Ishikawa (cell line): ENCODE results near the gene GDF10.

Experiments used
- CEBPB ChIP-seq: IDR thresholded peaks from 2 replicates; pipeline ENCODE4 v1.6.1; 2012
- CREB1 ChIP-seq: IDR thresholded peaks from 2 replicates; pipeline ENCODE4 v1.6.1; 2012; ENCODE audit warnings: low read depth
- EGR1 ChIP-seq: IDR thresholded peaks from 2 replicates; pipeline ENCODE4 v1.6.1; 2012
- EP300 ChIP-seq: IDR thresholded peaks from 2 replicates; pipeline ENCODE4 v1.6.1; 2012; ENCODE audit warnings: borderline replicate concordance
- FOXM1 ChIP-seq: IDR thresholded peaks from 2 replicates; pipeline ENCODE4 v1.6.1; 2012; ENCODE audit warnings: low read depth, borderline replicate concordance
- MAX ChIP-seq: IDR thresholded peaks from 2 replicates; pipeline ENCODE4 v1.6.1; 2012
- NFIC ChIP-seq: IDR thresholded peaks from 2 replicates; pipeline ENCODE4 v1.6.1; 2012
- RAD21 ChIP-seq: IDR thresholded peaks from 2 replicates; pipeline ENCODE4 v1.6.1; 2012; ENCODE audit warnings: low read depth
- REST ChIP-seq: IDR thresholded peaks from 2 replicates; pipeline ENCODE4 v1.6.1; 2012; ENCODE audit warnings: low read depth, mild to moderate bottlenecking
- TAF1 ChIP-seq: IDR thresholded peaks from 2 replicates; pipeline ENCODE4 v1.6.1; 2012; ENCODE audit warnings: low read depth, mild to moderate bottlenecking
- TCF12 ChIP-seq: IDR thresholded peaks from 2 replicates; pipeline ENCODE4 v1.6.1; 2012; ENCODE audit warnings: low read depth
- TEAD4 ChIP-seq: IDR thresholded peaks from 2 replicates; pipeline ENCODE4 v1.6.1; 2012
- YY1 ChIP-seq: IDR thresholded peaks from 2 replicates; pipeline ENCODE4 v1.6.1; 2012; ENCODE audit warnings: low read depth
- ZBTB7A ChIP-seq: IDR thresholded peaks from 2 replicates; pipeline ENCODE4 v1.6.1; 2012; ENCODE audit warnings: low read depth
- TF ChIP-seq, protein P1 (sequence below): IDR thresholded peaks from 2 replicates; pipeline ENCODE4 v1.6.1; 2012

The GDF10 gene

DNA sequence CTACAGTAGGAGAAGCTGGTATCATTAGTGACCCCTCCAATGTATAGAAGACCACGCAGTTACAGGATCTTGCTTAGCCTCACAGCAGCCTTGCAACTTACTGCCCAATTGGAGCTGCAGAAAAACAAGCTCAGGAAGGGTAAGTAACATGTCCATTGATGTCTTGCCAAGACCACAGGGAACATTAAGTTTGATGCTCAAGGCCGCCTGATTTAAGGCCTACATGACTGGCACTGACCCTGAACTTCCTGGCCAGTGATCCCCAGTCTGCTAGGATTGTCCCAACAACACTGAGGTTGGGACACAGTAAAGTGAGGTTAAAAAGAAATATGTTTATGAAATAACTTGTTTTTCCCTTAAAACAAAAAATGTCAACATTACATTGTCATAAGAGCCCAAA lies 15.4 kb downstream of the GDF10 start:
- TF ChIP-seq REST (no peak), MAX (no peak)

- TF ChIP-seq NFIC (no peak), CEBPB (no peak), FOXM1 (no peak), MAX (no peak), TAF1 (no peak), TCF12 (no peak), RAD21 (no peak), ZBTB7A (no peak), TEAD4 (no peak)
- TF ChIP-seq, protein P1, sequence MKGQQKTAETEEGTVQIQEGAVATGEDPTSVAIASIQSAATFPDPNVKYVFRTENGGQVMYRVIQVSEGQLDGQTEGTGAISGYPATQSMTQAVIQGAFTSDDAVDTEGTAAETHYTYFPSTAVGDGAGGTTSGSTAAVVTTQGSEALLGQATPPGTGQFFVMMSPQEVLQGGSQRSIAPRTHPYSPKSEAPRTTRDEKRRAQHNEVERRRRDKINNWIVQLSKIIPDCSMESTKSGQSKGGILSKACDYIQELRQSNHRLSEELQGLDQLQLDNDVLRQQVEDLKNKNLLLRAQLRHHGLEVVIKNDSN: no peak
Measured at GRCh38 chr10:47316131-47316530, 16.1 kb downstream of the GDF10 start.

DNA sequence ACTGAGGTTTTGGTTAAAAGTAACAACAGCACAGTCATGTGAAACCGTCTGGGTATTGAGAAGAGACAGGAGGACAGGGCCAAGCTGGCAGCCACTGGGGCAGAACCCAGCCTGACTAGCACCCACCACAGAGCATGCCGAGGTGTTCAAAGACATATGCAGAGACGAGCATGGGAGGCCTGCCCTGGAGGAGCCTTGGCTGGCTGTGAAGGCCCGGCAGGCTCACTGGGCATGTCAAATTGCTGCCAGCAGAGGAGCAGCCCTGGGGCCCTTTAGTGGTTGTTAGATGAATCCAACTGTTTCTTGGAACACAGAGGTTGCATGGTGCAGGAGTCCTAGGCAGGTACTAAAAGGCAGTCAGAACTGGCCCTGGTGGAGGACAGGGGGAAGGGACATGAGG lies 17.3 kb downstream of the GDF10 start:
- TF ChIP-seq TEAD4 (no peak), RAD21 (no peak), EP300 (no peak), CEBPB (no peak), ZBTB7A (no peak), TAF1 (no peak), TCF12 (no peak), CREB1 (no peak), YY1 (no peak), EGR1 (no peak), MAX (no peak), REST (no peak), NFIC (no peak), FOXM1 (no peak)
- TF ChIP-seq, protein P1: no peak

- TF ChIP-seq TAF1 (no peak), TCF12 (no peak), ZBTB7A (no peak), NFIC (no peak)
Measured at GRCh38 chr10:47318706-47319105, 18.7 kb downstream of the GDF10 start.

- TF ChIP-seq FOXM1 (no peak), CREB1 (no peak), TAF1 (no peak), TCF12 (no peak), RAD21 (no peak), ZBTB7A (no peak)
Measured at GRCh38 chr10:47319784-47320183, 19.8 kb downstream of the GDF10 start.

- TF ChIP-seq EP300 (no peak), RAD21 (no peak), REST (no peak), FOXM1 (no peak), TCF12 (no peak), MAX (no peak), ZBTB7A (no peak), EGR1 (no peak), CREB1 (no peak), TEAD4 (no peak), NFIC (no peak), CEBPB (no peak)
- TF ChIP-seq, protein P1: no peak
Measured at GRCh38 chr10:47320812-47321211, 20.8 kb downstream of the GDF10 start.
